ENCODE data around the gene CELA3B.
A peak's percentile ranks its signal among the peaks of the same experiment; 100 is the strongest.
"Not testable (repeated sequence)": the region's sequence is repeated elsewhere in the genome, so short reads cannot be mapped to it uniquely, and the experiment has no call there.

CELA3B gene

DNA sequence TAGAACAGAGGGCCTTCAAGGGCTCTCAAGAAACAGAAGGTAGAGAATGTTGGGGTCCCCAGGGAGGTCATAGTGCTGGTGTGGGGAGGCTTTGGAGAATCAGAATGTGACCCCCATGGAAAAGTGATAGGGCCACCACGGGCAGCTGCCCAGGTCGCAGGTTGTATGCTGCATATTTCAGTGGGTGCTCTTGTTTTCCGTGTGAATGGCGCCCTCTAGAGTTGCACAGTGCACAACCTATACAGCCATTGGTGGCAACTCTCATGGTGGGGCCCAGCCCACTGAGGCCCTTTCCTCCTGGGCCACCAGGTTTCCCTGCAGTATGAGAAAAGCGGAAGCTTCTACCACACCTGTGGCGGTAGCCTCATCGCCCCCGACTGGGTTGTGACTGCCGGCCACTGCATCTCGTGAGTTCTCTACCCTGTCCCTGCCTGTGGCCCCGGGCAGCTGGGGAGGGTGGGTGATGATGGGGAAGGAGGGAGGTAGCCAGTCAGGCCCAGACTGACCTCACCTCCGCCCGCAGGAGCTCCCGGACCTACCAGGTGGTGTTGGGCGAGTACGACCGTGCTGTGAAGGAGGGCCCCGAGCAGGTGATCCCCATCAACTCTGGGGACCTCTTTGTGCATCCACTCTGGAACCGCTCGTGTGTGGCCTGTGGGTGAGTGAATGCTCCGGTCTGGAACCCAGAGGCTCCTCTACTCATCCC lies 3.8 kb downstream of the CELA3B start:
- DNase-seq (ENCODE audit: low spot score) = not testable (repeated sequence)

DNA sequence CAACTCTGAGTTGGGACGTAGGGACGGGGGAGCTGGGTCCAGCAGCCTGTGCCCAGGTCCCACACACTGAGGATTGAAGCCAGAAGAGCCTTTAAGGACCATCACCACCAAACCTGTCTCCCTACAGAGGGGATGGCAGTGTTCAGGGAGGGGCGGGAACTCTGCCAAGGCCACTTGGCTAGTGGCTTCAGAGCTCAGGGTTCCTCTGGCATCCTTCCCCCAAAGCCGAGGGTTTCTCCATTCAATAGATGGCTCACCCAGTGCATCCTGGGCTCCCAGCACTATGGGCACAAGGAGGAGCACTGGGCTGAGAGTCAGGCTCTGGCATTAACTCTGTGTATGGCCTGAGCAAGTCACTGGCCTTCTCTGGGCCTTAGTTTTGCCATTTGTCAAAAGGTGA lies 4.4 kb downstream of the CELA3B start:
- DNase-seq (ENCODE audit: low spot score) = not testable (repeated sequence)

- DNase-seq (ENCODE audit: low spot score) = not testable (repeated sequence)
Measured at GRCh38 chr1:21982122-21982521, 5.3 kb downstream of the CELA3B start.

- DNase-seq (ENCODE audit: low spot score) = not testable (repeated sequence)
Measured at GRCh38 chr1:21983539-21983938, 6.7 kb downstream of the CELA3B start.

DNA sequence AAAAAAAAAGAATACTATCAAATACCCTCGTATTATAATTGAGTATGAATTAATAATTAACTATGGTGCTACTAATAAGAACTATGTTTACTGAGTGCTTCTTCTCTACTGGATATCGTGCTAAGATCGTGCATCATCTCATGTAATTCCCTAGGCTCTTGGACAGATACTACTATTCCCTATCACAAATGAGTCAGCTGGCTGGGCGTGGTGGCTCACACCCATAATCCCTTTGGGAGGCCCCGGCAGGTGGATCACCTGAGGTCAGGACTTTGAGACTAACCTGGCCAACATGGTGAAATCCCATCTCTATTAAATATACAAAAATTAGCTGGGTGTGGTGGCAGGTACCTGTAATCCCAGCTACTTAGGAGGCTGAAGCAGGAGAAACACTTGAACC lies 9.1 kb downstream of the CELA3B start:
- DNase-seq (ENCODE audit: low spot score) = not testable (repeated sequence)

DNA sequence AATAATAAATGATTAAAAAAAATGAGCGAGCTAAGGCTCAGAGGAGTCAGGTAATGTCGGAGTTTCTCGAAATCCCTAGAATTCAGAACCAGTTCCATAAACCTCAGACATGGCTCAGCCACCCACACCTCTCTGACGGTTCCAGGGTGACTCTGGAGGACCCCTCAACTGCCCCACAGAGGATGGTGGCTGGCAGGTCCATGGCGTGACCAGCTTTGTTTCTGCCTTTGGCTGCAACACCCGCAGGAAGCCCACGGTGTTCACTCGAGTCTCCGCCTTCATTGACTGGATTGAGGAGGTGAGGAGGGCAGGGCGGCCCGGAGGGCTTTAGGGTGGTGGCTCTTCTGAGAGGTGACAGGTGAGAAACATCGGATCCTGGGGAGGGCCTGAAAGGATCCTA lies 9.6 kb downstream of the CELA3B start:
- DNase-seq (ENCODE audit: low spot score) = not testable (repeated sequence)

DNA sequence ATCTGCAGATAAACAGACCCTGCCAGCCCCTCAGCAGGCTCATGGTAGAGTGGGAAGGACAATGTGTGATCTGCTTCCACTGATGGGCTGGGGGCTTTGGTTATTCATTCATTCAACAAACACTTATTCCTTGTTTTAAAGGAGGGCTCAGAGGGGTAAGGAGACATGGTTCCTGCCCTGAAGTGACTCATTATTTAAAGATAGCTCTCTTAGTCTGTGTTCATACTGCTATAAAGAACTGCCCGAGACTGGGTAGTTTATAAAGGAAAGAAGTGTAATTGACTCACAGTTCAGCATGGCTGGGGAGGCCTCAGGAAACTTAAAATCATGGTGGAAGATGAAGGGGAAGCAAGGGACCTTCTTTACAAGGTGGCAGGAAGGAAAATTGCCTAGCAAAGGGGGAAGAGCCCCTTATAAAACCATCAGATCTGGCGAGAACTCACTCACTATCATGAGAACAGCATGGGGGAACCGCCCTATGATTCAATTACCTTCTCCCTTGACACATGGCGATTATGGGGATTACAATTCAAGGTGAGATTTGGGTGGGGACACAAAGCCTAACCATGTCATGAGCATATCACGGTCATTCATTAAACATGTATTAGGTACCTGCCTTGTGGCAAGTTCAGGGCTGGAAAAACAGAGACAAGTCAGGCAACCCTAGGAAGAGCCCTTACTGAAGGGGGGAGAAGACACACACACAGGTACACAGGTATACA lies 13.0 kb downstream of the CELA3B start:
- not testable (repeated sequence) for DNase-seq (ENCODE audit: low spot score)

- DNase-seq (ENCODE audit: low spot score) = not testable (repeated sequence)
Measured at GRCh38 chr1:21992186-21992585, 15.4 kb downstream of the CELA3B start.

GRCh38 chr1:21994716-21995115 lies 17.9 kb downstream of the CELA3B start:
- DNase-seq (ENCODE audit: low spot score) = not testable (repeated sequence)

DNA sequence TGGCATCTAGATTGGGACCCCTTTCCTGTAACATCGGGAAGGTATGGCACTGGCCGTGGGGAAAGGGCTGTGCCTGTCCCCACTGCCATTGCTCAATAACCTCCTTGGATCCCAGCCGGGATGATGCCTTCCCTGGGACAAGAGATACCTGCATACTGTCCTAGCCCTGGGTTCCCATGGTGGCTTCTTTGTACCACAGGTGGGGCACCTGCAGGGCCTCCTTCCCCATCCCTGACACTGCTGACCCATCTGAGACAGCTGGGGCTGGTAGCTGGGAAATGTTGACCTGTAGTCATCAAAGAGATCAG lies 19.8 kb downstream of the CELA3B start:
- not testable (repeated sequence) for DNase-seq (ENCODE audit: low spot score)

GRCh38 chr1:21997891-21998623 lies 21.2 kb downstream of the CELA3B start:
- DNase-seq (ENCODE audit: low spot score) = not testable (repeated sequence)

DNA sequence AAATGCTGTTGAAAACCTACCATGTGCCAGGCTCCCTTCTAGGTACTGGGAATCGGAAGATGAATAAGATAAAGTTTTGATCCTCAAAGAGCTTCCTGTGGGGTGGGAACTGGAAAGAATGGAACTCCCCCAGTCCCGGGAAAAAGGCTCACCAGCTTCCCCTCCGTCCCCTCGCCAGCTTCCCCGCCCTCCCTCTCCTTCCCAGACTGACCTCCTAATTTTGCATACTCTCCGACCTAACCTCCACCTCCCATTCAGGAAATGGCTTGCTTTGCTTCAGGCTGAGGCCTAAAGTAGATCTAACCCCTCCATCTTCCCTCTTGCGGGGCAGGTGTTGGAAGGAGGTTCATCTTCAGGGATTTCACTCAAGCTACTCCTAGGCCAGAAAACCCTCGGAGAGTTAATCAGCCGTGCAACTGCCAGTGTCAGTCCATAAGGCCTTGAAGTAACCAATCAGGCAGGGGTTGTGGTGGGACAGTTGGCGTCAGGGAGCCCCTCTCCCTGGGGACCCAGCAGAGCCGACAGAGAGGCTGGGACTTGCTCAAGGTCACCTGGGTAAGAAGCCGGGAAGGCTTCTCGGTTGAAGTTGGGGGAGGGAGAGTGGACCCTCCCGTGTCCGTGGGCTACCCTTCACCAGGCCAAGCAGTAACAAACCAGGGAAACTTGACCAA lies 21.9 kb downstream of the CELA3B start:
- DNase-seq (ENCODE audit: low spot score) = not testable (repeated sequence)

- DNase-seq (ENCODE audit: low spot score) = not testable (repeated sequence)
Measured at GRCh38 chr1:21999645-22000044, 22.8 kb downstream of the CELA3B start.

DNA sequence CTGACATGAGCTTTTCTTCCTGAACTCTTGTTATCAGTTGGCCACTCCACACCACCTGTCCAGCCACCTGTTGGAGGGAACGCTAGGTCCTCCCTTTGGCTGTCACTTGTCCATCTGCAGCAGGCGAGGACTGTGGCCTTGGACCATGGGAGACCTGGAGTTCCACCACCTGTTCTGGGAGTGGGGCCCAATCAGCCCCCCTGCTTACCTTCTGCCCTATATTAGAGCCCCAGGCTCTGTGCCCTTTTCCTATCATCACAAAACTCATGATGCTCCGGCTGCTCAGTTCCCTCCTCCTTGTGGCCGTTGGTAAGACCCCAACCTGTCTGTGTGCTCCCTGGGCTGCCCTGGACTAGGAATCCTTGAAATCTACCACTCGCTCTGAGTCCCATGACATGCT lies 24.6 kb downstream of the CELA3B start, which contains the start of gene CELA3A:
Gene CELA3A, plus strand, starts transcription at position 249 of the 400 bp plus-strand sequence. Its CDS starts 18 bp downstream, at position 267.
- no peak for DNase-seq (ENCODE audit: low spot score)

DNA sequence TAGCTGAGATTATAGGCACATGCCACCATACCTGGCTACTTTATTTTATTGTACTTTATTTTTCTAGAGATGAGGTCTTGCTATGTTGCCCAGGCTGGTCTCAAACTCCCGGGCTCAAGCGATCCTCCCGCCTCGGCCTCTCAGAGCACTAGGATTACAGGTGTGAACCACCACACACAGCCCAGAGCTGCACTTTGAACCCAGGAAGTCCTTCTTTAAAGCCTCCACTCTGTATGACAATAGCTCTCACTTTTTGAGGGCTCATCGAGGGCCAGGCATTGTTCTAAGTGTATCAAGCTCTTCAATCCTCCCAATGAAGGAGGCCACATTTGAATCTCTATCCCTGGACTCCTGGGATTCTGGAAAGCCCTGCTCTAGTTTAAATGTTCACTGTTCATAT lies 25.6 kb downstream of the CELA3B start:
- DNase-seq (ENCODE audit: low spot score) = not testable (repeated sequence)

- DNase-seq (ENCODE audit: low spot score) = not testable (repeated sequence)
Measured at GRCh38 chr1:22002875-22003274, 26.1 kb downstream of the CELA3B start.

GRCh38 chr1:22003959-22004358 lies 27.1 kb downstream of the CELA3B start:
- DNase-seq (ENCODE audit: low spot score) = not testable (repeated sequence)

DNA sequence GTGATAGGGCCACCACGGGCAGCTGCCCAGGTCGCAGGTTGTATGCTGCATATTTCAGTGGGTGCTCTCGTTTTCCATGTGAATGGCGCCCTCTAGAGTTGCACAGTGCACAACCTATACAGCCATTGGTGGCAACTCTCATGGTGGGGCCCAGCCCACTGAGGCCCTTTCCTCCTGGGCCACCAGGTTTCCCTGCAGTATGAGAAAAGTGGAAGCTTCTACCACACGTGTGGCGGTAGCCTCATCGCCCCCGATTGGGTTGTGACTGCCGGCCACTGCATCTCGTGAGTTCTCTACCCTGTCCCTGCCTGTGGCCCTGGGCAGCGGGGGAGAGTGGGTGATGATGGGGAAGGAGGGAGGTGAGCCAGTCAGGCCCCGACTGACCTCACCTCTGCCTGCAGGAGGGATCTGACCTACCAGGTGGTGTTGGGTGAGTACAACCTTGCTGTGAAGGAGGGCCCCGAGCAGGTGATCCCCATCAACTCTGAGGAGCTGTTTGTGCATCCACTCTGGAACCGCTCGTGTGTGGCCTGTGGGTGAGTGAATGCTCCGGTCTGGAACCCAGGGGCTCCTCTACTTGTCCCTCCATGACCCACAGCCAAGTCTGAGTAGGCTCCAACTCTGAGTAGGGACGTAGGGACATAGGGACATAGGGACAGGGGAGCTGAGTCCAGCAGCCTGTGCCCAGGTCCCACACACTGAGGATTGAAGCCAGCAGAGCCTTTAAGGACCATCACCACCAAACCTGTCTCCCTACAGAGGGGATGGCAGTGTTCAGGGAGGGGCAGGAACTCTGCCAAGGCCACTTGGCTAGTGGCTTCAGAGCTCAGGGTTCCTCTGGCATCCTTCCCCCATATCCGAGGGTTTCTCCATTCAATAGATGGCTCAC lies 28.7 kb downstream of the CELA3B start:
- DNase-seq (ENCODE audit: low spot score) = peak; percentile 36

GRCh38 chr1:22006736-22007135 lies 29.9 kb downstream of the CELA3B start:
- DNase-seq (ENCODE audit: low spot score) = not testable (repeated sequence)

DNA sequence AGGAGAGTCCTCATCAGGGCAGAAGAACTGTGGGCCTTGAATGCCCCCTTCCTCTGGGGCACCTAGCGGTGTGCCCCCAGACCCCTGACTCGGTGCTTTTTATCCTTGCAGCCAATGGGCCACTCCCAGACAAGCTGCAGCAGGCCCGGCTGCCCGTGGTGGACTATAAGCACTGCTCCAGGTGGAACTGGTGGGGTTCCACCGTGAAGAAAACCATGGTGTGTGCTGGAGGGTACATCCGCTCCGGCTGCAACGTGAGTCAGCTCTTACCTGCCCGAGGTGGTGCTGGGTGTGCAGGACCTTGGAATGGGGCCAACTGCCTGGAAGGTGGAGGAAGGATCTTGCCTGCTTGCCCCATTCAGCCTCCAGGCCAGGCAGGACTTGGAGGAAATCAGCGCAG lies 30.4 kb downstream of the CELA3B start:
- DNase-seq (ENCODE audit: low spot score) = not testable (repeated sequence)

DNA sequence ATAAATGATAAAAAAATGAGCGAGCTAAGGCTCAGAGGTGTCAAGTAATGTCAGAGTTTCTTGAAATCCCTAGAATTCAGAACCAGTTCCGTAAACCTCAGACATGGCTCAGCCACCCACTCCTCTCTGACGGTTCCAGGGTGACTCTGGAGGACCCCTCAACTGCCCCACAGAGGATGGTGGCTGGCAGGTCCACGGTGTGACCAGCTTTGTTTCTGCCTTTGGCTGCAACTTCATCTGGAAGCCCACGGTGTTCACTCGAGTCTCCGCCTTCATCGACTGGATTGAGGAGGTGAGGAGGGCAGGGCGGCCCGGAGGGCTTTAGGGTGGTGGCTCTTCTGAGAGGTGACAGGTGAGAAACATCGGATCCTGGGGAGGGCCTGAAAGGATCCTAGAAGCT lies 32.7 kb downstream of the CELA3B start:
- not testable (repeated sequence) for DNase-seq (ENCODE audit: low spot score)

Measured in CD4-positive, alpha-beta T cell treated with Interleukin-2 at 100 ng/mL for 4 hours (primary cell).